GM12873 (cell line): ENCODE results near the gene BPGM.

ENCODE experiments used
- TF ChIP-seq, protein P1 (sequence below): IDR thresholded peaks from 2 replicates; pipeline ENCODE4 v1.5.1; 2012; ENCODE audit warnings: low read depth, mild to moderate bottlenecking, moderate library complexity, low read length, control low read depth; ENCODE audit not compliant: insufficient read depth; ENCODE audit errors: missing control alignments

Gene BPGM

DNA sequence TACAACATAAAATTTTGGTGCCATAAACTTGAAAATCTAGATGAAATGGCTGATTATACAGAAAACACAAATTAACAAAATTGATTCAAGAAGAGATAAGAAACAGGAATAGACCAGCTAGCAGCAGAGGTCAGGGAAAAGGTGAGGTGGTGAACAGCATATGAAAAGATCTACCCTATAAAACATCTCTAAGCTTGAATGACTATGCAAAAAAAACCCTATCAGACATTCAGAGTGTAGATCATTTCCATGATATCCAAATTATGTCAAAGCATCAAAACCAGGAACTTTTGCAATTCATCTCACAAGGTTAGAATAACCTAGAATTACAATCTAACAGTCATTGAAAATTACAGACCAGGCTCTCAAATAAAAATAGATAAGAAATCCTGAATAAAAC, 14.6 kb upstream of the BPGM start:
- TF ChIP-seq, protein P1, sequence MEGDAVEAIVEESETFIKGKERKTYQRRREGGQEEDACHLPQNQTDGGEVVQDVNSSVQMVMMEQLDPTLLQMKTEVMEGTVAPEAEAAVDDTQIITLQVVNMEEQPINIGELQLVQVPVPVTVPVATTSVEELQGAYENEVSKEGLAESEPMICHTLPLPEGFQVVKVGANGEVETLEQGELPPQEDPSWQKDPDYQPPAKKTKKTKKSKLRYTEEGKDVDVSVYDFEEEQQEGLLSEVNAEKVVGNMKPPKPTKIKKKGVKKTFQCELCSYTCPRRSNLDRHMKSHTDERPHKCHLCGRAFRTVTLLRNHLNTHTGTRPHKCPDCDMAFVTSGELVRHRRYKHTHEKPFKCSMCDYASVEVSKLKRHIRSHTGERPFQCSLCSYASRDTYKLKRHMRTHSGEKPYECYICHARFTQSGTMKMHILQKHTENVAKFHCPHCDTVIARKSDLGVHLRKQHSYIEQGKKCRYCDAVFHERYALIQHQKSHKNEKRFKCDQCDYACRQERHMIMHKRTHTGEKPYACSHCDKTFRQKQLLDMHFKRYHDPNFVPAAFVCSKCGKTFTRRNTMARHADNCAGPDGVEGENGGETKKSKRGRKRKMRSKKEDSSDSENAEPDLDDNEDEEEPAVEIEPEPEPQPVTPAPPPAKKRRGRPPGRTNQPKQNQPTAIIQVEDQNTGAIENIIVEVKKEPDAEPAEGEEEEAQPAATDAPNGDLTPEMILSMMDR = no peak

DNA sequence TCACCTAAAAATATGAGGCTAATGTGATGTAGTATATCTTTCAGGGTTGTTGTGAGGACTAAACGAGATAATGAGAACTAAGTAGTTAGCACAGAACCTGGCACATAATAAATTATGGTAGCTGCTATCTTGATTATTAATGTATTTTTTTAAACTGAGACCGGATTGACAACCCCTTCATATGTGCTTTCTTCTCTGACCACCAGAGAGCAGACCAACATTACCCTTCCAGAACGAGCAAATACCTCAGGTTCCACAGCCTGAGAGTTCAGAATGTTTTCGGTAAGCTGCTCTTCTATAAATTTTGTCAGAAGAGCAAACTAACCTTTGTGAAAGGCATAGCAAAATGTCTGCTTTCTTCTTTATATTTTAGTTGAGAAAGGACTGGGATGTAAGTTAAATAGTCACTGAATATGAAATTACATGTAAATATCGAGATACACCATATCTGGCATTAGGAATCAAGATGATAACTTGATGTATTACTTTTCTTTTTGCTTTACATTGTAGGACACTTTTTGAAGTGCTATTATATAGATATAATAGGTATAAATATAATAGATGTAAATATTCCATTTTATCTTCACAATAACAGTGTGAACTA, 13.6 kb upstream of the BPGM start:
- TF ChIP-seq, protein P1 = peak; percentile 65

DNA sequence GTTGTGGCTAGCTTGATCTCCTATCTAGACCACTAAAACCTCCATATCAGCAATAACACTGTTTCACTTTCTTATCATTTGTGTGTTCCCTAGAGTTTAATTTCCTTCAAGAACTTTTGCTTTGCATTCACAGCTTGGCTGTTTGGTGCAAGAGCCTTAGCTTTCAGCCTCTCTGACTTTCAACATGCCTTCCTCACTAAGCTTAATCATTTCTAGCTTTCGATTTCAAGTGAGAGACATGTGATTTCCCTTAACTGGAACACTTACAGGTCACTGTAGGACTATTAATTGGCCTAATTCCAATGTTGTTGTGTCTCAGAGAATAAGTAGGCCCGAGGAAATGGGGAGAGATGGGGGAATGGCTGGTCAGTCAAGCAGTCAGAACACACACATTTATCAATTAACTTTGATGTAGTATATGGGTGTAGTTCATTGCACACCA, 10.6 kb upstream of the BPGM start:
- TF ChIP-seq, protein P1 = no peak

DNA sequence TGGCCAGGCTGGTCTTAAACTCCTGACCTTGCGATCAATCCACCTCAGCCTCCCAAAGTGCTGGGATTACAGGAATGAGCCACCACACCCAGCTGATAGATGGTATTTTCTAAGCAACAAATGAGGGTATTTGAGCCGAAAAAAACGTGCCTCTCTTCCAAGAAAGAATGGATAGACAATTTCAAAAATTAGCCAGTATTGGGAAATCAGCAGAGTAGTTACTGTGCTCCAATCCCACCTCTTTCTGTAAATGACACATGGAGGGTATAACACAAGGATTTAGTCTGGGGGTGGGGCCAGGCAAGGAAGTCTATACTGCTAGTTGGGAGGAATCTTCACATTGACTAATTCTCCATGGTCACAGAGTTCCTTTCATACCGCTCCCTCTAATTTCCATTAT, 9.2 kb upstream of the BPGM start:
- TF ChIP-seq, protein P1 = no peak

DNA sequence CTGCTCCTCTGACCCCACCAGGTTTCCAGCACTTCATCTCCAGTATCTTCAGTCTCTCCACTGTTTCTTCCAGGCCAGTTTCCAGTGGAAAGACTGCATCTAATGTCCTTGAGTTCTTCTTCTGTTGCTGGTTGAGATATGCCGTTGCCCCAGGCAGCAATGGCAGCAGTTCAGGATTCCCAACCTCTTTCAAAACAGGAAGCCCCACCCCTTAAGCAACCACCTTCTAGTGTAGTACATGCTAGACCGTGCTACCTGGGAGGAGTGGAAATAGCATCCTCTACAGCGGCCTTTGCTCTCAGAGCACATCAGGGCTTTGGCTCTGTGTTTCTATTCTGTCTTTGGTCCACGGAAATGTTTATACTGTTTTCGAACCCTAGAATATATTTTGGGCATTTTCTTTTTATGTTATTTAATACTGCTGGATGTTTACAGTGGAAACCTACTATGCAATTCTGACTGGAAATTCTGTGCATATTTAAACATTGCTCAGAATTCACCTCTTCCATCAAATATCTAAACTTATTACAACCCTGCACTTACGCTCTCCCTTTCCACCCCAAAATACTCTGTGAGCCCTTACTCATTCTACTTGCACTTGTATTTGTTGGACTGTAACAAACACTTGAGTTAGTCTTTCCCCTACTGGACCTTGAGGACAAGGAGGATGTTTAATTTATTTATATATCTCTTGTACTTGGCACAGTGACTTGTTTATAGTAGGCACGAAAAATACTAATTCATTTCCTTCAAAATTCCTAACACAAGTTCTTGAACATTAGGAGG, 8.5 kb upstream of the BPGM start:
- TF ChIP-seq, protein P1 = no peak

DNA sequence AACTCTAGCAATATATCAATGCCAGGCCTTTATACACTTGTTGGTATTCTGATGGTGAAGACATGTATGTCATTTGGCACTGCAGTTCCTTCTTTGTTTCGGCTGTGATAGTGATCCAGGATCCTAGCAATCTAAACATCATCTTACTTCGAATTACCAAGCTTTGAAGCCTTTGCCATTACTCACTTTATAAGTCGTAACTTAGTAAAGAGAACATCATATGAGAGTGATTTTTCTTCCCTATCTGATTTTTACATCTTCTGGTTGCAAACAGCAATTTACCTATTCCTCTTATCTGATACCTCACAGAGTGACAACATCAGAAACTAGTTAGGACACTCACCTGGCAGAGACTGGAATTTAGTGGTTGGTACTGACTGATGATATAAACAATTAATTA, 7.6 kb upstream of the BPGM start:
- TF ChIP-seq, protein P1 = no peak

DNA sequence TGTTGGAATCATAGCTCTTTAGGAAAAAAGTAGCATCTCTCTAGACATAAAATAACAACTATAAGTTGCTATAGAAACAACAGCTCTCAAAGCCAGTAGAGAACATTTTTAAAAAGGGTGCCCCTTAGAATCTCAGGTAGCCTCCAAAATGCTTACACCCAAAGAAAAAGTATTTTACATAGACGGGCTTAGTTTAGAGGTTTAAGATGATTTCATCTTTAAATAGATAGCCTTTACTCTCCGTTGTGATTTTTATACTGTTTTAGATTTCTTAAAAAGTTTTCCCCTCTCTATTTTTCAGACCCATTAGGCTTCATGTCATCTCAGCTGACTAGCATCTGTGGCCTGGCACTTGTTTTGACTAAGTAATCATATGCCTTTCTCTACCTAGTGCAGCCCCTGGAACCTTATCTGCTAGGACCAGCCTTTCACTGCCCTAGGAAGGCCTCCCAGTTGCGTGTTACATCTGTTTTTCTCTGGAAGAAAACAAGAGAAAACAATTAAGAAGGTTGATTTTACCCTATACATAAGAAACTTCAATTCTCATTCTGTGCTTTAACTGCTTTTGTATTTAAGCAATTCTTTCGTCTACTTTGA, 6.9 kb upstream of the BPGM start:
- TF ChIP-seq, protein P1 = no peak
